ENCODE results near the gene CHGA.

The CHGA gene

DNA sequence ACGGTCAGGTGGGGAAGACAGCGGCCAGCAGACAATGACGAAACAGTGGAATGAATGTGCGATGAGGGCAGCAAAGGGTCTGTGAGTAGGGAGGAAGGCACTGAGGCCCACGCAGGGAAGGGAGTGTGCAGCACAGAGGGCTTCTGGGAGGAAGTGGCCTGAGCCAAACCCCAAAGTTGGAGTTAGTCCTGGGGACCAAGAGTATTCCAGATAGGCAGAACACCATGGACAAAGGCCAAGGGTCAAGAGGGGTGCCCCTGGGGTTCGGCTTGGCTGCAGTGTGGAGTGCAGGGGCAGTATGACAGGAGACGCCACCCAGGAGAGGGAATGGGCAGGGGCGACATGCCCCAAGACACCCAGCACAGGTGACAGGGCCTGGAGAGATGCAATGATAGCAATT lies 58.8 kb downstream of the CHGA start:
- FAIRE-seq (no peak), DNase-seq (ENCODE audit: insufficient read length, low spot score) (no peak)
- no peak for TF ChIP-seq PAX5 (IDR thresholded peaks at IDR 0.05; ENCODE audit: insufficient read depth, low read length, severe bottlenecking)
- no peak for TF ChIP-seq POLR2AphosphoS5 (IDR thresholded peaks at IDR 0.05; ENCODE audit: low read depth, low read length)
- no peak for TF ChIP-seq SPI1 (IDR thresholded peaks at IDR 0.05; ENCODE audit: low read depth, low read length)
- TF ChIP-seq POU2F2 (IDR thresholded peaks at IDR 0.05; ENCODE audit: low read depth, low read length) = no peak
- TF ChIP-seq TAF1 (IDR thresholded peaks at IDR 0.05; ENCODE audit: low read depth, low read length) = no peak
- no peak for TF ChIP-seq POLR2A (IDR thresholded peaks at IDR 0.05; ENCODE audit: low read depth, low read length)

- FAIRE-seq (no peak), DNase-seq (ENCODE audit: insufficient read length, low spot score) (no peak)
- TF ChIP-seq TAF1 (IDR thresholded peaks at IDR 0.05; ENCODE audit: low read depth, low read length) (no peak), POLR2AphosphoS5 (IDR thresholded peaks at IDR 0.05; ENCODE audit: low read depth, low read length) (no peak), SPI1 (IDR thresholded peaks at IDR 0.05; ENCODE audit: low read depth, low read length) (no peak), PAX5 (IDR thresholded peaks at IDR 0.05; ENCODE audit: insufficient read depth, low read length, severe bottlenecking) (no peak), POLR2A (IDR thresholded peaks at IDR 0.05; ENCODE audit: low read depth, low read length) (no peak), POU2F2 (IDR thresholded peaks at IDR 0.05; ENCODE audit: low read depth, low read length) (no peak)
Observed at GRCh38 chr14:92982956-92983355, 60.0 kb downstream of the CHGA start.

DNA sequence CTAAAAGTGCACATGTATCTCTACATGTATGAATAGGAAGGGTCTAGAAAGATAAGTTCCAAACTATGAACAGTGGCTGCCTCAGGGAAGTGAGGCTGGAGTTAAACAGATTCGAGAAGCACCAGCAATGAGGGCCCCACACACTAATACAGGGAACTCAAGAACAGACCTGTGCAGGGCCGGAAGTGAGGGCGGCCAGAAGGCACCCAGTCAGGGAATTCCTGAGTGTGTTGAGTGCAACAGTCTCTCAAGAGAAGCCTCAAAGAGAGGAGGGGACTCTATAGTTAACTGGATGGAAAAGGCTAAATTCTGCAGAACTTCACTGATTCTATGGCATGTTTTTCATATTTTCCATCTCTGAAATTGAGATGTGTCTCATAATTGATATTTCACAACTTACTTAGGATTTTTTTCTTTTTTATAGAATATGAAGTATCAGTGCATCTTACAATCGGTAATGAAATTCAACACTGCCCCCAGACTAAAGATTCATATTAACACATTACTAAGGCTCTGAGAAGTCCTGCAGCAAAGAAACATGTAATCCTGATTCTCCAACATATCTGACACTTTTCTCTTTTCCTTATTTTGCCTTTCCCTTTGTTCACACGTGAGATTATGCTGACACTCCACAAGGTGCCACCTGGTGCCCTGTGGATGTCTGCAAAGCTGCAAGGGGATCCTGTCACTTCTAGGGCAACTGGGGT lies 61.3 kb downstream of the CHGA start:
- no peak for FAIRE-seq
- no peak for DNase-seq (ENCODE audit: insufficient read length, low spot score)
- TF ChIP-seq POU2F2 (IDR thresholded peaks at IDR 0.05; ENCODE audit: low read depth, low read length) = no peak
- no peak for TF ChIP-seq TAF1 (IDR thresholded peaks at IDR 0.05; ENCODE audit: low read depth, low read length)
- TF ChIP-seq SPI1 (IDR thresholded peaks at IDR 0.05; ENCODE audit: low read depth, low read length) = no peak
- no peak for TF ChIP-seq PAX5 (IDR thresholded peaks at IDR 0.05; ENCODE audit: insufficient read depth, low read length, severe bottlenecking)
- no peak for TF ChIP-seq POLR2A (IDR thresholded peaks at IDR 0.05; ENCODE audit: low read depth, low read length)
